OCI-LY3 (cell line): Measurements from ENCODE around the gene CRYBG3.
A peak's percentile ranks its signal among the peaks of the same experiment; 100 is the strongest.

Source experiments
- H2AFZ ChIP-seq: fragments of 200-600, 300-600 bp; shearing (Covaris generic); 2 replicates; pipeline ENCODE4 v1.6.0; 2014; ENCODE audit warnings: antibody characterized with exemption, low read depth, low read length
- H3K27ac ChIP-seq: fragments of 200-600, 300-600 bp; sonication (generic); 2 replicates; pipeline ENCODE4 v1.5.1; 2014; ENCODE audit warnings: mild to moderate bottlenecking, low read length, moderate library complexity, mixed read lengths
- H3K27me3 ChIP-seq: fragments of 200-600, 300-600 bp; sonication (generic); 2 replicates; pipeline ENCODE4 v1.6.1; 2014; ENCODE audit warnings: low read depth, low read length, mixed read lengths
- H3K36me3 ChIP-seq: fragments of 200-600, 300-600 bp; sonication (generic); replicated peaks from 2 replicates; pipeline ENCODE3; 2014; ENCODE audit warnings: low read depth, low read length, mixed read lengths
- H3K4me1 ChIP-seq: fragments of 300-600, 200-600 bp; sonication (generic); 2 replicates; pipeline ENCODE4 v1.6.1; 2014; ENCODE audit warnings: low read length, mixed read lengths
- H3K4me2 ChIP-seq: fragments of 200-600, 300-600 bp; sonication (generic); 2 replicates; pipeline ENCODE4 v1.6.1; 2014; ENCODE audit warnings: low read length, mixed read lengths
- H3K4me3 ChIP-seq: fragments of 300-600, 200-600 bp; sonication (generic); 2 replicates; pipeline ENCODE4 v1.5.1; 2014; ENCODE audit warnings: antibody characterized with exemption, mild to moderate bottlenecking, low read length, moderate library complexity
- H3K79me2 ChIP-seq: fragments of 300-600, 200-600 bp; shearing (Covaris generic); 2 replicates; pipeline ENCODE4 v1.6.1; 2014; ENCODE audit warnings: mild to moderate bottlenecking, low read length, mixed read lengths
- H3K9ac ChIP-seq: fragments of 300-600, 200-600 bp; shearing (Covaris generic); 2 replicates; pipeline ENCODE4 v1.6.0; 2014; ENCODE audit warnings: mild to moderate bottlenecking, low read length, moderate library complexity
- H3K9me3 ChIP-seq: fragments of 200-600, 300-600 bp; shearing (Covaris generic); 2 replicates; pipeline ENCODE4 v1.6.1; 2014; ENCODE audit warnings: low read length, mixed read lengths; ENCODE audit not compliant: insufficient read depth
- H4K20me1 ChIP-seq: fragments of 200-600, 300-600 bp; sonication (generic); 2 replicates; pipeline ENCODE4 v1.6.1; 2016; ENCODE audit warnings: low read length, mixed read lengths; ENCODE audit not compliant: insufficient read depth
- EZH2phosphoT487 ChIP-seq: fragments of 200-600 bp; shearing (Covaris generic); IDR thresholded peaks from 2 replicates; pipeline ENCODE4 v1.6.1; 2018; ENCODE audit warnings: antibody characterized with exemption, mixed run types, low read depth
- TF ChIP-seq, protein P1 (sequence below): fragments of 200-600, 300-600 bp; sonication (generic); IDR thresholded peaks from 2 replicates; pipeline ENCODE4 v1.5.1; 2014; ENCODE audit warnings: antibody characterized with exemption, low read length, low read depth

Gene CRYBG3

DNA sequence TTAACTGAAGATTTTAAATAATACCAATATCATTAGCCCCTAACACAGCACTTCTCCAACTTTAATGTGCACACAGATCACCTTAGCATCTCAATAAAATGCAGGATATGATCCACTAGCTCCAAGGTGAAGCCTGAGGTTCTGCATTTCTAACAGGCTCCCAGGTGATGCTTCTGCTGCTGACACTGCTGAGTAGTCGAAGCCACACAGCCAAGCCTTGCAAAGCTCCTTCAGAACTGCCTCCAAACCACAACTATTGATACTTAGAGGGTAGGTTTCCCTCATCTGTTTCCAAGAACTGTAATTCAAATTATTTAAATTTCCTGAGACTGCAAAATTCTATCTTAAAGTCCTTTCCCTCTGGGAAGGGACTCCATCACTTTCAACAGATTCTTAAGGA is 146.6 kb downstream of the CRYBG3 start:
- Histone ChIP-seq H3K9me3 (no peaks in the 10 kb centered on the region), H3K27me3 (no peaks in the 10 kb centered on the region), H4K20me1 (peaks cover 38% of the 10 kb centered on the region), H3K4me2 (no peak overlapping the region), H3K79me2 (peaks cover 90% of the 10 kb centered on the region), H3K9ac (no peak overlapping the region), H3K4me3 (no peak overlapping the region), H3K4me1 (peaks cover 26% of the 10 kb centered on the region), H2AFZ (no peak overlapping the region), H3K27ac (no peak overlapping the region), H3K36me3 (peaks cover 27% of the 10 kb centered on the region)
- TF ChIP-seq EZH2phosphoT487 = no peak
- TF ChIP-seq, protein P1, sequence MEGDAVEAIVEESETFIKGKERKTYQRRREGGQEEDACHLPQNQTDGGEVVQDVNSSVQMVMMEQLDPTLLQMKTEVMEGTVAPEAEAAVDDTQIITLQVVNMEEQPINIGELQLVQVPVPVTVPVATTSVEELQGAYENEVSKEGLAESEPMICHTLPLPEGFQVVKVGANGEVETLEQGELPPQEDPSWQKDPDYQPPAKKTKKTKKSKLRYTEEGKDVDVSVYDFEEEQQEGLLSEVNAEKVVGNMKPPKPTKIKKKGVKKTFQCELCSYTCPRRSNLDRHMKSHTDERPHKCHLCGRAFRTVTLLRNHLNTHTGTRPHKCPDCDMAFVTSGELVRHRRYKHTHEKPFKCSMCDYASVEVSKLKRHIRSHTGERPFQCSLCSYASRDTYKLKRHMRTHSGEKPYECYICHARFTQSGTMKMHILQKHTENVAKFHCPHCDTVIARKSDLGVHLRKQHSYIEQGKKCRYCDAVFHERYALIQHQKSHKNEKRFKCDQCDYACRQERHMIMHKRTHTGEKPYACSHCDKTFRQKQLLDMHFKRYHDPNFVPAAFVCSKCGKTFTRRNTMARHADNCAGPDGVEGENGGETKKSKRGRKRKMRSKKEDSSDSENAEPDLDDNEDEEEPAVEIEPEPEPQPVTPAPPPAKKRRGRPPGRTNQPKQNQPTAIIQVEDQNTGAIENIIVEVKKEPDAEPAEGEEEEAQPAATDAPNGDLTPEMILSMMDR = no peak

- Histone ChIP-seq H3K27me3 (no peaks in the 10 kb centered on the region), H4K20me1 (peaks cover 29% of the 10 kb centered on the region), H3K4me3 (peak overlapping the region; percentile 82; the same call in 1 of the 2 replicates), H3K4me2 (peak overlapping the region; percentile 85), H3K36me3 (peaks cover 24% of the 10 kb centered on the region), H3K9ac (no peak overlapping the region), H3K27ac (no peak overlapping the region; the same call in 1 of the 2 replicates), H3K79me2 (peaks cover 79% of the 10 kb centered on the region), H3K4me1 (peaks cover 26% of the 10 kb centered on the region), H3K9me3 (no peaks in the 10 kb centered on the region), H2AFZ (no peak overlapping the region)
- TF ChIP-seq EZH2phosphoT487 = no peak
- TF ChIP-seq, protein P1 = no peak
Measured at GRCh38 chr3:97969541-97969940, 147.7 kb downstream of the CRYBG3 start.

DNA sequence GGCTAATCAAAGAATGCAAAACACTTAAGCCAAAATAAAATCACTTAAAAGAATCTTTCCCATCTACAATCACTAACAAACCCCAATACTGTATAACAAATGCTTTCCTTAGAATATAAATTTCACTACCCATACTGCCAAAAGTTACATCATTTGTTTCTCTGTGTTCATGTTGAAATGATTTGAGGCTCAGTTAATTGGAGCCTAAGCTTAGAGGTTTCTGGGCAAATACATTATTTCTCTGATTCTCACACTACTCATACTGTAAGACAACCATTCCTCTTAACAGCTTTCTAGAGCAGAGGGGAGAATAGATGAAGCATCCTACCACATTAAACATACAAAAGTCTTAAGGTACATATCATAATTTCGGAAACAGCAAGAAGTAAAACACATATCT is 148.3 kb downstream of the CRYBG3 start:
- TF ChIP-seq EZH2phosphoT487 = no peak
- TF ChIP-seq, protein P1 = no peak
- Histone ChIP-seq H3K27ac (peak overlapping the region; percentile 91; the same call in 1 of the 2 replicates), H3K36me3 (peaks cover 22% of the 10 kb centered on the region), H3K27me3 (no peaks in the 10 kb centered on the region), H3K4me2 (peak overlapping the region; percentile 85), H3K4me3 (peak overlapping the region; percentile 82), H3K9ac (peak overlapping the region; percentile 80), H3K9me3 (no peaks in the 10 kb centered on the region), H3K4me1 (peaks cover 32% of the 10 kb centered on the region), H2AFZ (no peak overlapping the region), H3K79me2 (peaks cover 74% of the 10 kb centered on the region), H4K20me1 (peaks cover 29% of the 10 kb centered on the region)

GRCh38 chr3:97970956-97971620 is 149.3 kb downstream of the CRYBG3 start:
- Histone ChIP-seq H3K9ac (peak overlapping the region; percentile 80), H2AFZ (peak overlapping the region; percentile 25; the same call in 1 of the 2 replicates), H3K27ac (peak overlapping the region; percentile 91), H3K27me3 (no peaks in the 10 kb centered on the region), H3K9me3 (no peaks in the 10 kb centered on the region), H3K4me2 (peak overlapping the region; percentile 85), H3K4me3 (peak overlapping the region; percentile 82), H3K36me3 (peaks cover 15% of the 10 kb centered on the region), H4K20me1 (peaks cover 25% of the 10 kb centered on the region), H3K79me2 (peaks cover 65% of the 10 kb centered on the region), H3K4me1 (peaks cover 33% of the 10 kb centered on the region)
- TF ChIP-seq EZH2phosphoT487 = no peak
- TF ChIP-seq, protein P1 = no peak
